A549 (cell line): Measurements from ENCODE around the gene RBMS3. TPM values are rescaled to one million over a fixed set of nuclear protein-coding genes. Genes with fewer than 3 reads are reported as not detected.

Experiments
- ATAC-seq, 2 experiments: fragments of 200-7000 bp in 1 of 2; fragments of >200 bp in 1 of 2; cut with Nextera tagmentation in 1 of 2; cut with Tn5 transposase in 1 of 2; 3 replicates each; pipeline versions ENCODE4 v1.8.0 to v1.9.1; 2018 to 2020; ENCODE audit warnings: mild to moderate bottlenecking in 1 of 2, moderate library complexity in 1 of 2
- CTCF ChIA-PET: fragments of 300-600 bp; sonication (Branson Sonifier 250); formaldehyde crosslinking; extraction: SDS; loops from one replicate; lab custom pipeline; 2021; ENCODE audit warnings: antibody characterized with exemption, inconsistent platforms; lab: Yijun Ruan, JAX
- POLR2A ChIA-PET: fragments of 350-600 bp; formaldehyde crosslinking; extraction: SDS; loops from one replicate; lab custom pipeline; 2021; ENCODE audit warnings: antibody characterized with exemption, inconsistent platforms; lab: Yijun Ruan, JAX
- DNase-seq, 2 experiments: peaks; one replicate each; pipeline versions ENCODE4 v3.0.0 to v3.0.0-alpha.2; 2011 to 2016; ENCODE audit warnings: low read depth in 1 of 2, low spot score in 1 of 2
- FAIRE-seq: peaks from 2 replicates; lab custom pipeline; 2011; peaks lifted over from hg19 to GRCh38; lab: Jason Lieb, UNC
- H3K27ac ChIP-seq, 2 experiments: fragments of >200 bp; sonication (Bioruptor Twin); formaldehyde crosslinking; 3 replicates each; pipeline ENCODE4 v1.5.1; 2016 to 2017
- H3K4me1 ChIP-seq: fragments of >200 bp; sonication (Bioruptor Twin); formaldehyde crosslinking; 3 replicates; pipeline ENCODE4 v1.6.1; 2016
- H3K4me2 ChIP-seq: fragments of >200 bp; sonication (Bioruptor Twin); formaldehyde crosslinking; 3 replicates; pipeline ENCODE4 v1.6.1; 2016
- H3K4me3 ChIP-seq: fragments of >200 bp; sonication (Bioruptor Twin); formaldehyde crosslinking; 3 replicates; pipeline ENCODE4 v1.5.1; 2016
- H3K9me3 ChIP-seq: fragments of >200 bp; sonication (Bioruptor Twin); formaldehyde crosslinking; 3 replicates; pipeline ENCODE4 v1.6.1; 2016
- CHD2 ChIP-seq: fragments of 150-350 bp; IDR thresholded peaks from 2 replicates; pipeline ENCODE4 v1.6.1; 2014; ENCODE audit warnings: low read length; ENCODE audit not compliant: partially characterized antibody
- CHD4 ChIP-seq: fragments of 200-600 bp; sonication (generic); IDR thresholded peaks from 2 replicates; pipeline ENCODE4 v1.6.1; 2016; ENCODE audit warnings: antibody characterized with exemption, mild to moderate bottlenecking, borderline replicate concordance
- ESRRA ChIP-seq: fragments of 150-350 bp; IDR thresholded peaks from 2 replicates; pipeline ENCODE4 v1.6.1; 2014; ENCODE audit warnings: mild to moderate bottlenecking, low read length, borderline replicate concordance
- JUNB ChIP-seq: fragments of >200 bp; sonication (Bioruptor Twin); formaldehyde crosslinking; IDR thresholded peaks from 2 replicates; pipeline ENCODE4 v1.6.1; 2016
- KDM5A ChIP-seq: fragments of 200-600 bp; sonication (generic); IDR thresholded peaks from 2 replicates; pipeline ENCODE4 v1.6.1; 2016; ENCODE audit warnings: antibody characterized with exemption, mild to moderate bottlenecking
- MAZ ChIP-seq: fragments of 150-350 bp; IDR thresholded peaks from 2 replicates; pipeline ENCODE4 v1.6.1; 2014; ENCODE audit warnings: antibody characterized with exemption, low read depth, low read length, borderline replicate concordance
- MYC ChIP-seq: IDR thresholded peaks from 2 replicates; pipeline ENCODE4 v1.6.1; 2012; ENCODE audit warnings: mild to moderate bottlenecking, inconsistent platforms, low read length, improper control_type of control experiment, borderline replicate concordance
- NFE2L2 ChIP-seq: fragments of 150-350 bp; conservative IDR thresholded peaks from 2 replicates; pipeline ENCODE4 v1.6.1; 2014; ENCODE audit warnings: low read length
- NR3C1 ChIP-seq: fragments of >200 bp; sonication (Bioruptor Twin); formaldehyde crosslinking; IDR thresholded peaks from 3 replicates; pipeline ENCODE4 v1.6.1; 2017
- POLR2AphosphoS2 ChIP-seq: conservative IDR thresholded peaks from 2 replicates; pipeline ENCODE4 v1.6.1; 2012; ENCODE audit warnings: low read length, improper control_type of control experiment, inconsistent platforms
- ZFP36 ChIP-seq: fragments of 450-650 bp; IDR thresholded peaks from 2 replicates; pipeline ENCODE4 v1.6.1; 2014; ENCODE audit warnings: borderline replicate concordance; ENCODE audit not compliant: partially characterized antibody
- ZNF302 ChIP-seq: fragments of 250-450 bp; sonication (Bioruptor Pico); IDR thresholded peaks from 2 replicates; pipeline ENCODE4 v1.9.0; 2021; ENCODE audit warnings: inconsistent platforms, mild to moderate bottlenecking, moderate library complexity
- ZSCAN20 ChIP-seq: fragments of 250-450 bp; sonication (Bioruptor Pico); IDR thresholded peaks from 2 replicates; pipeline ENCODE4 v1.8.0; 2022; ENCODE audit warnings: mild to moderate bottlenecking, moderate library complexity
- WGBS: methylation state at CpG from one replicate; pipeline ENCODE4 v1.1.6; 2017; ENCODE audit errors: missing lambda C conversion rate; 5-methylcytosine and 5-hydroxymethylcytosine counted together
- polyA plus RNA-seq, 4 experiments: library from polyadenylated mRNA; depleted of rRNA in 3 of 4; stranded (reverse); fragments of >200 nt; fragmentation: RNase III in 1 of 4; extraction: RNeasy Plus Mini Kit Qiagen cat#74134 plus additional on column Dnase treatment in 1 of 4; gene quantifications; 2 replicates in 3 of 4; 3 replicates in 1 of 4; pipeline ENCODE4 v1.2.3, GENCODE V29; 2011 to 2017
- TF ChIP-seq, protein P1 (sequence below): fragments of 150-350 bp; IDR thresholded peaks from 2 replicates; pipeline ENCODE4 v1.6.1; 2014; ENCODE audit warnings: low read depth, mild to moderate bottlenecking, low read length
- TF ChIP-seq, protein P2 (sequence below): fragments of 200-600 bp; sonication (generic); IDR thresholded peaks from 2 replicates; pipeline ENCODE4 v1.6.1; 2016; ENCODE audit warnings: antibody characterized with exemption, mild to moderate bottlenecking, moderate library complexity
- TF ChIP-seq, protein P3 (sequence below): IDR thresholded peaks from 2 replicates; pipeline ENCODE4 v1.6.1; 2012
- TF ChIP-seq, protein P4 (sequence below): fragments of >200 bp; sonication (Bioruptor Twin); formaldehyde crosslinking; IDR thresholded peaks from 3 replicates; pipeline ENCODE4 v1.5.1; 2016
- TF ChIP-seq, protein P5 (sequence below): fragments of 450-650 bp; IDR thresholded peaks from 2 replicates; pipeline ENCODE4 v1.6.1; 2014; ENCODE audit warnings: antibody characterized with exemption

The RBMS3 gene
- polyA plus RNA-seq, 2 of the 4 experiments (the other 2 are of a cell fraction) = 0.92 to 4.1 TPM

DNA sequence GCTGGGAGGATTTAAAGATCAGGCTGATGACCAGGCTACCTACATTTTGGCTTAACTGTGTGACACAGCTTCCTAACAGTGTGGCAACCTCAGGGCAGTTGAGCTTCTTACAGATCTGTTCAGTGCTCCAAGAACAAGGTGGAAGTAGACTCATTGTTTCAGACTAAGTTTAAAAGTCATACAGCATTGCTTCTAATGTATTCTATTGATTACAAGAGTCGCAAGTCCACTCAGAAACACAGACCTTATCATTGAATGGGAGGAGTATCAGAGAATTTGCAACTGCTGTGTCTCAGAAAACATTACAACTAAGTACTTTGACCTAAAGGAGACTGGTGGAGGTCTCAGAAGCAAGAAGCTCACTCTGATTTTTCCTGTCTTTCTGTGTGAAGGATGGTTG lies 746.0 kb downstream of the RBMS3 start:
- CTCF ChIA-PET = interaction anchor here (1.1 kb wide), 1 partner anchor 16 kb away, joined by 3 read pairs; no protein-coding TSS in a partner anchor
- Histone ChIP-seq H3K4me1 (no peaks in the 10 kb centered on the region), H3K9me3 (no peaks in the 10 kb centered on the region)
- TF ChIP-seq CHD4 = no peak
- TF ChIP-seq ESRRA = no peak
- TF ChIP-seq, protein P1, sequence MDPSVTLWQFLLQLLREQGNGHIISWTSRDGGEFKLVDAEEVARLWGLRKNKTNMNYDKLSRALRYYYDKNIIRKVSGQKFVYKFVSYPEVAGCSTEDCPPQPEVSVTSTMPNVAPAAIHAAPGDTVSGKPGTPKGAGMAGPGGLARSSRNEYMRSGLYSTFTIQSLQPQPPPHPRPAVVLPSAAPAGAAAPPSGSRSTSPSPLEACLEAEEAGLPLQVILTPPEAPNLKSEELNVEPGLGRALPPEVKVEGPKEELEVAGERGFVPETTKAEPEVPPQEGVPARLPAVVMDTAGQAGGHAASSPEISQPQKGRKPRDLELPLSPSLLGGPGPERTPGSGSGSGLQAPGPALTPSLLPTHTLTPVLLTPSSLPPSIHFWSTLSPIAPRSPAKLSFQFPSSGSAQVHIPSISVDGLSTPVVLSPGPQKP = no peak
- TF ChIP-seq KDM5A = no peak
- TF ChIP-seq ZFP36 = no peak
- no peak for TF ChIP-seq NR3C1
- TF ChIP-seq, protein P2, sequence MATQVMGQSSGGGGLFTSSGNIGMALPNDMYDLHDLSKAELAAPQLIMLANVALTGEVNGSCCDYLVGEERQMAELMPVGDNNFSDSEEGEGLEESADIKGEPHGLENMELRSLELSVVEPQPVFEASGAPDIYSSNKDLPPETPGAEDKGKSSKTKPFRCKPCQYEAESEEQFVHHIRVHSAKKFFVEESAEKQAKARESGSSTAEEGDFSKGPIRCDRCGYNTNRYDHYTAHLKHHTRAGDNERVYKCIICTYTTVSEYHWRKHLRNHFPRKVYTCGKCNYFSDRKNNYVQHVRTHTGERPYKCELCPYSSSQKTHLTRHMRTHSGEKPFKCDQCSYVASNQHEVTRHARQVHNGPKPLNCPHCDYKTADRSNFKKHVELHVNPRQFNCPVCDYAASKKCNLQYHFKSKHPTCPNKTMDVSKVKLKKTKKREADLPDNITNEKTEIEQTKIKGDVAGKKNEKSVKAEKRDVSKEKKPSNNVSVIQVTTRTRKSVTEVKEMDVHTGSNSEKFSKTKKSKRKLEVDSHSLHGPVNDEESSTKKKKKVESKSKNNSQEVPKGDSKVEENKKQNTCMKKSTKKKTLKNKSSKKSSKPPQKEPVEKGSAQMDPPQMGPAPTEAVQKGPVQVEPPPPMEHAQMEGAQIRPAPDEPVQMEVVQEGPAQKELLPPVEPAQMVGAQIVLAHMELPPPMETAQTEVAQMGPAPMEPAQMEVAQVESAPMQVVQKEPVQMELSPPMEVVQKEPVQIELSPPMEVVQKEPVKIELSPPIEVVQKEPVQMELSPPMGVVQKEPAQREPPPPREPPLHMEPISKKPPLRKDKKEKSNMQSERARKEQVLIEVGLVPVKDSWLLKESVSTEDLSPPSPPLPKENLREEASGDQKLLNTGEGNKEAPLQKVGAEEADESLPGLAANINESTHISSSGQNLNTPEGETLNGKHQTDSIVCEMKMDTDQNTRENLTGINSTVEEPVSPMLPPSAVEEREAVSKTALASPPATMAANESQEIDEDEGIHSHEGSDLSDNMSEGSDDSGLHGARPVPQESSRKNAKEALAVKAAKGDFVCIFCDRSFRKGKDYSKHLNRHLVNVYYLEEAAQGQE = no peak
- TF ChIP-seq, protein P3, sequence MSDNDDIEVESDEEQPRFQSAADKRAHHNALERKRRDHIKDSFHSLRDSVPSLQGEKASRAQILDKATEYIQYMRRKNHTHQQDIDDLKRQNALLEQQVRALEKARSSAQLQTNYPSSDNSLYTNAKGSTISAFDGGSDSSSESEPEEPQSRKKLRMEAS = no peak
- TF ChIP-seq NFE2L2 = no peak
- no peak for TF ChIP-seq CHD2
- no peak for TF ChIP-seq ZNF302
- TF ChIP-seq MAZ = no peak
- TF ChIP-seq, all 56 proteins: peak for 0
- Histone ChIP-seq H3K4me2 (no peak overlapping the region), H3K27ac (no peak overlapping the region), H3K4me3 (no peak overlapping the region)
- FAIRE-seq (no peak), DNase-seq (no peak), ATAC-seq (no peak)
- 84% methylated on average over 1 of the region's 1 CpG for WGBS
- POLR2A ChIA-PET = no interaction called here

DNA sequence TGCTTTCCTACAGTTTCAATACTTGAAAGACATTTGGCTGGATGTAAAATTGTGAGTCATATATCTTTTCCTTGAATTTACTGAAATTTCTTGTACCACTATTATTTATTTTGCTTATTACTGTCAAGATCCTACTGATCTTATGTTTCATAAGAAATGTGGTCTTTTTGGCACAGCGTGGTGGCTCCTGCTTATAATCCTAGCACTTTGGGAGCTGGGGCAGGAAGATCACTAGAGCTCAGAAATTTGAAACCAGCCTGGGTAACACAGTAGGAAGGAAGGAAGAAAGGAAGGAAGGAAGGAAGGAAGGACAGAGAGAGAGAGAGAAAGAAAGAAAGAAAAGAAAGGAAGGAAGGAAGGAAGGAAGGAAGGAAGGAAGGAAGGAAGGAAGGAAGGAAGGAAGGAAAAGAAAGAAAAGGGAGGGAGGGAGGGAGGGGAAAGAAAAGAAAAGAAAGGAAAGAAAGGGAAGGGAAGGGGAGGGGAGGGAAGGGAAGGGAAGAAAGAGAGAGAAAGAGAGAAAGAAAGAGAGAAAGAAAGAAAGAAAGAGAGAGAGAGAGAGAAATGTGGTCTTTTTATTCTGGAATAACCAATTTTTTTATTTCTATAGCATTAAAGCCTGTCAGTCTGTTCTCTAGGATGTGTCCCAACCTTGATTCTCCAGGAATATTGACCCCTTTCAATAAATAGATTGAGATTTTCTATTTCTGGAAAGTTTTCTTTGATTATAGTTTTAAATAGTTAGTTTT lies 753.5 kb downstream of the RBMS3 start:
- no peak for FAIRE-seq
- POLR2A ChIA-PET = interaction anchor here (0.5 kb wide), 1 partner anchor 477 kb away, joined by 3 read pairs; no protein-coding TSS in a partner anchor

More for the DNA sequence above, 753.5 kb downstream of the RBMS3 start:
- no peak for DNase-seq
- 43% methylated on average over 1 of the region's 1 CpG for WGBS
- no peak for ATAC-seq
- CTCF ChIA-PET = interaction anchor here (1.5 kb wide), 1 partner anchor 22 kb away, joined by 5 read pairs; no protein-coding TSS in a partner anchor
- Histone ChIP-seq H3K27ac (no peak overlapping the region), H3K4me1 (no peaks in the 10 kb centered on the region), H3K9me3 (no peaks in the 10 kb centered on the region; the same call in 2 of the 3 replicates), H3K4me3 (no peak overlapping the region), H3K4me2 (no peak overlapping the region)
- TF ChIP-seq JUNB (no peak), MYC (no peak), ZSCAN20 (no peak), POLR2AphosphoS2 (no peak)
- TF ChIP-seq, protein P4, sequence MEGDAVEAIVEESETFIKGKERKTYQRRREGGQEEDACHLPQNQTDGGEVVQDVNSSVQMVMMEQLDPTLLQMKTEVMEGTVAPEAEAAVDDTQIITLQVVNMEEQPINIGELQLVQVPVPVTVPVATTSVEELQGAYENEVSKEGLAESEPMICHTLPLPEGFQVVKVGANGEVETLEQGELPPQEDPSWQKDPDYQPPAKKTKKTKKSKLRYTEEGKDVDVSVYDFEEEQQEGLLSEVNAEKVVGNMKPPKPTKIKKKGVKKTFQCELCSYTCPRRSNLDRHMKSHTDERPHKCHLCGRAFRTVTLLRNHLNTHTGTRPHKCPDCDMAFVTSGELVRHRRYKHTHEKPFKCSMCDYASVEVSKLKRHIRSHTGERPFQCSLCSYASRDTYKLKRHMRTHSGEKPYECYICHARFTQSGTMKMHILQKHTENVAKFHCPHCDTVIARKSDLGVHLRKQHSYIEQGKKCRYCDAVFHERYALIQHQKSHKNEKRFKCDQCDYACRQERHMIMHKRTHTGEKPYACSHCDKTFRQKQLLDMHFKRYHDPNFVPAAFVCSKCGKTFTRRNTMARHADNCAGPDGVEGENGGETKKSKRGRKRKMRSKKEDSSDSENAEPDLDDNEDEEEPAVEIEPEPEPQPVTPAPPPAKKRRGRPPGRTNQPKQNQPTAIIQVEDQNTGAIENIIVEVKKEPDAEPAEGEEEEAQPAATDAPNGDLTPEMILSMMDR = no peak
- TF ChIP-seq, protein P5, sequence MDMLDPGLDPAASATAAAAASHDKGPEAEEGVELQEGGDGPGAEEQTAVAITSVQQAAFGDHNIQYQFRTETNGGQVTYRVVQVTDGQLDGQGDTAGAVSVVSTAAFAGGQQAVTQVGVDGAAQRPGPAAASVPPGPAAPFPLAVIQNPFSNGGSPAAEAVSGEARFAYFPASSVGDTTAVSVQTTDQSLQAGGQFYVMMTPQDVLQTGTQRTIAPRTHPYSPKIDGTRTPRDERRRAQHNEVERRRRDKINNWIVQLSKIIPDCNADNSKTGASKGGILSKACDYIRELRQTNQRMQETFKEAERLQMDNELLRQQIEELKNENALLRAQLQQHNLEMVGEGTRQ = no peak
- TF ChIP-seq, protein P2 = no peak
